ENCODE data around the gene LMF1. TPM values are rescaled to one million over a fixed set of nuclear protein-coding genes. Genes with fewer than 3 reads are reported as not detected.

The LMF1 gene
- total and polyA plus RNA-seq, 2 of the 13 experiments (the other 11 are each of a cell fraction or from before 2014, with no cell fraction given): 6.8 to 8.5 TPM

DNA sequence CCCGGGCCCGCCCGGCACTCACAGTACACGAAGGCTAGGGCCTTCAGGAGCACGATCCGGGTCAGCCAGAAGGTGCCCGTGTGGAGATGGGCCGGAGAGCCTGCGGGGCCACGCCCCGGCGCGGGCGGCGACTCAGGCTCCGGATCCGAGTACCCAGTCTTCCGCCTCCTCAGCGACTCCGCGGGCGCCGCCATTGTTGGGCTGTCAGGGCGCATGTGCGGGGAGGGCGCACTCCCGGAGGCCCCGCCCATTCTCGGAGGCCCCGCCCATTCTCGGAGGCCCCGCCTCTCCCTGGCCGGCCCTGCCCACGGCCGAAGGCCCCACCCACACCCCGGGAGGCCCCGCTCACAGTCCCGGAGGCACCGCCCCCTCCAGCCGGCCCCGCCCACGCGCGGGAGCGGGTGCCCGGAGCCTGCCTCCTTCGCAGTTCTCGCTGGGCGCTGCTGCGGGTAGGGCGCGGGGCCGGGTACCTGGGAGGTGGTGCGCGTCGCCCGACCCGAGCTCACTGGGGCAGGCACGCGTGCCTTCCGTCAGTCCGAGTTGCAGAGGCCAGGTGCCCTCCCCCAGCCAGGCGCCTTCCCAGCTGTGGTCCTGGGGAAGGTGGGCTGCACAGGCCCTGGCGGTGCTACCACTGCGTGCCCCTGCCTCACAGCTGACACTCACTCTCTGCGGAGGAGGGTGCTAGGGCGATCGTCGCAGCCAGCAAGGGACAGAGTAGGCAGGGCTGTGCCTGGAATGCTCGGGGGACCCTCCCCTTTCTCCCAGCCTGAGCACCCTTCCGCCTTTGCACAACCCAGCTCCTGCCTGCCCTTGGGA is at the start of gene LMF1 (continued):
- TF ChIP-seq, protein P1, sequence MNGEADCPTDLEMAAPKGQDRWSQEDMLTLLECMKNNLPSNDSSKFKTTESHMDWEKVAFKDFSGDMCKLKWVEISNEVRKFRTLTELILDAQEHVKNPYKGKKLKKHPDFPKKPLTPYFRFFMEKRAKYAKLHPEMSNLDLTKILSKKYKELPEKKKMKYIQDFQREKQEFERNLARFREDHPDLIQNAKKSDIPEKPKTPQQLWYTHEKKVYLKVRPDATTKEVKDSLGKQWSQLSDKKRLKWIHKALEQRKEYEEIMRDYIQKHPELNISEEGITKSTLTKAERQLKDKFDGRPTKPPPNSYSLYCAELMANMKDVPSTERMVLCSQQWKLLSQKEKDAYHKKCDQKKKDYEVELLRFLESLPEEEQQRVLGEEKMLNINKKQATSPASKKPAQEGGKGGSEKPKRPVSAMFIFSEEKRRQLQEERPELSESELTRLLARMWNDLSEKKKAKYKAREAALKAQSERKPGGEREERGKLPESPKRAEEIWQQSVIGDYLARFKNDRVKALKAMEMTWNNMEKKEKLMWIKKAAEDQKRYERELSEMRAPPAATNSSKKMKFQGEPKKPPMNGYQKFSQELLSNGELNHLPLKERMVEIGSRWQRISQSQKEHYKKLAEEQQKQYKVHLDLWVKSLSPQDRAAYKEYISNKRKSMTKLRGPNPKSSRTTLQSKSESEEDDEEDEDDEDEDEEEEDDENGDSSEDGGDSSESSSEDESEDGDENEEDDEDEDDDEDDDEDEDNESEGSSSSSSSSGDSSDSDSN (CRISPR knock-in tag; IDR thresholded peaks at IDR 0.05): peak; percentile 83
- TF ChIP-seq ZSCAN9 (CRISPR knock-in tag; IDR thresholded peaks at IDR 0.05; ENCODE audit: borderline replicate concordance) (peak; percentile 39), ZNF761 (CRISPR knock-in tag; conservative IDR thresholded peaks at IDR 0.05) (0 out of 2 replicates have a peak, but pooled peaks have one; percentile 64), KDM5B (CRISPR knock-in tag; IDR thresholded peaks at IDR 0.05; ENCODE audit: borderline replicate concordance) (no peak; the same call in 1 of the 2 replicates), ZC3H13 (CRISPR knock-in tag; IDR thresholded peaks at IDR 0.05) (peak; percentile 91), RXRA (CRISPR knock-in tag; IDR thresholded peaks at IDR 0.05) (peak; percentile 59), FOXC1 (CRISPR knock-in tag; IDR thresholded peaks at IDR 0.05; ENCODE audit: borderline replicate concordance) (peak; percentile 48), ATF3 (CRISPR knock-in tag; IDR thresholded peaks at IDR 0.05) (no peak), ZNF260 (CRISPR knock-in tag; IDR thresholded peaks at IDR 0.05; ENCODE audit: borderline replicate concordance, low read depth) (no peak), ZNF431 (CRISPR knock-in tag; IDR thresholded peaks at IDR 0.05; ENCODE audit: borderline replicate concordance, low read depth) (peak; percentile 67; the same call in 1 of the 2 replicates), IKZF5 (CRISPR knock-in tag; IDR thresholded peaks at IDR 0.05) (peak; percentile 33; the same call in 1 of the 2 replicates), ZNF256 (CRISPR knock-in tag; conservative IDR thresholded peaks at IDR 0.05) (0 out of 2 replicates have a peak, but pooled peaks have one; percentile 23), ZNF530 (CRISPR knock-in tag; IDR thresholded peaks at IDR 0.05; ENCODE audit: low read depth) (no peak), TMF1 (CRISPR knock-in tag; IDR thresholded peaks at IDR 0.05; ENCODE audit: low read depth) (no peak), KDM3A (CRISPR knock-in tag; IDR thresholded peaks at IDR 0.05; ENCODE audit: low read depth) (no peak; the same call in 1 of the 2 replicates), ZNF839 (CRISPR knock-in tag; IDR thresholded peaks at IDR 0.05; ENCODE audit: borderline replicate concordance) (peak; percentile 83; the same call in 1 of the 2 replicates), JDP2 (CRISPR knock-in tag; IDR thresholded peaks at IDR 0.05; ENCODE audit: borderline replicate concordance) (no peak), ARNT (IDR thresholded peaks at IDR 0.05) (no peak), BHLHE40 (IDR thresholded peaks at IDR 0.05; ENCODE audit: low read length) (no peak), ZNF773 (CRISPR knock-in tag; IDR thresholded peaks at IDR 0.05; ENCODE audit: borderline replicate concordance) (0 out of 2 replicates have a peak, but pooled peaks have one; percentile 31), HDAC1 (CRISPR knock-in tag; IDR thresholded peaks at IDR 0.05) (peak; percentile 77; the same call in 1 of the 2 replicates)
- TF ChIP-seq, protein P2, sequence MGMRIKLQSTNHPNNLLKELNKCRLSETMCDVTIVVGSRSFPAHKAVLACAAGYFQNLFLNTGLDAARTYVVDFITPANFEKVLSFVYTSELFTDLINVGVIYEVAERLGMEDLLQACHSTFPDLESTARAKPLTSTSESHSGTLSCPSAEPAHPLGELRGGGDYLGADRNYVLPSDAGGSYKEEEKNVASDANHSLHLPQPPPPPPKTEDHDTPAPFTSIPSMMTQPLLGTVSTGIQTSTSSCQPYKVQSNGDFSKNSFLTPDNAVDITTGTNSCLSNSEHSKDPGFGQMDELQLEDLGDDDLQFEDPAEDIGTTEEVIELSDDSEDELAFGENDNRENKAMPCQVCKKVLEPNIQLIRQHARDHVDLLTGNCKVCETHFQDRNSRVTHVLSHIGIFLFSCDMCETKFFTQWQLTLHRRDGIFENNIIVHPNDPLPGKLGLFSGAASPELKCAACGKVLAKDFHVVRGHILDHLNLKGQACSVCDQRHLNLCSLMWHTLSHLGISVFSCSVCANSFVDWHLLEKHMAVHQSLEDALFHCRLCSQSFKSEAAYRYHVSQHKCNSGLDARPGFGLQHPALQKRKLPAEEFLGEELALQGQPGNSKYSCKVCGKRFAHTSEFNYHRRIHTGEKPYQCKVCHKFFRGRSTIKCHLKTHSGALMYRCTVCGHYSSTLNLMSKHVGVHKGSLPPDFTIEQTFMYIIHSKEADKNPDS (CRISPR knock-in tag; IDR thresholded peaks at IDR 0.05): no peak
- TF ChIP-seq, protein P3, sequence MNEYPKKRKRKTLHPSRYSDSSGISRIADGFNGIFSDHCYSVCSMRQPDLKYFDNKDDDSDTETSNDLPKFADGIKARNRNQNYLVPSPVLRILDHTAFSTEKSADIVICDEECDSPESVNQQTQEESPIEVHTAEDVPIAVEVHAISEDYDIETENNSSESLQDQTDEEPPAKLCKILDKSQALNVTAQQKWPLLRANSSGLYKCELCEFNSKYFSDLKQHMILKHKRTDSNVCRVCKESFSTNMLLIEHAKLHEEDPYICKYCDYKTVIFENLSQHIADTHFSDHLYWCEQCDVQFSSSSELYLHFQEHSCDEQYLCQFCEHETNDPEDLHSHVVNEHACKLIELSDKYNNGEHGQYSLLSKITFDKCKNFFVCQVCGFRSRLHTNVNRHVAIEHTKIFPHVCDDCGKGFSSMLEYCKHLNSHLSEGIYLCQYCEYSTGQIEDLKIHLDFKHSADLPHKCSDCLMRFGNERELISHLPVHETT (CRISPR knock-in tag; conservative IDR thresholded peaks at IDR 0.05): 0 out of 2 replicates have a peak, but pooled peaks have one; percentile 25

Measured in HepG2 (cell line).